ENCODE data around the gene SMTN. TPM values are rescaled to one million over a fixed set of nuclear protein-coding genes. Genes with fewer than 3 reads are reported as not detected.
A peak's percentile ranks its signal among the peaks of the same experiment; 100 is the strongest.

Gene SMTN
- total RNA-seq: 149 TPM
- polyA plus RNA-seq: 1,750 TPM

GRCh38 chr22:31080848-31081649 is at the start of gene SMTN:
TSS of gene SMTN (plus strand) at chr22:31081318. CDS start at chr22:31083259, 1,941 bp downstream.
- H3K4me3 ChIP-seq (ENCODE audit: low read depth, low read length): peak within 1 kb of the TSS; percentile 70
- under 1% methylated on average over 63 of the region's 63 CpGs for WGBS
- peak within 1 kb of the TSS; percentile 86 for H3K27ac ChIP-seq (ENCODE audit: low read depth)
- H3K36me3 ChIP-seq (ENCODE audit: insufficient read depth): no peaks in the 10 kb centered on the region
- DNase-seq (ENCODE audit: extremely low spot score): peak; percentile 91
- H3K4me1 ChIP-seq (ENCODE audit: insufficient read depth): no peaks in the 10 kb centered on the region

- DNase-seq (ENCODE audit: extremely low spot score): no peak
- H3K4me1 ChIP-seq (ENCODE audit: insufficient read depth): peaks cover 4% of the 10 kb centered on the region
- peak overlapping the region; percentile 25 for H3K27ac ChIP-seq (ENCODE audit: low read depth)
- no peak overlapping the region for H3K4me3 ChIP-seq (ENCODE audit: low read depth, low read length)
- 20% methylated on average over 20 of the region's 20 CpGs for WGBS
- no peaks in the 10 kb centered on the region for H3K36me3 ChIP-seq (ENCODE audit: insufficient read depth)
Observed at GRCh38 chr22:31036671-31037550, 44.2 kb upstream of the SMTN start.

GRCh38 chr22:31038686-31039085 is 42.4 kb upstream of the SMTN start:
- no peak for DNase-seq (ENCODE audit: extremely low spot score)
- Histone ChIP-seq H3K36me3 (ENCODE audit: insufficient read depth) (no peaks in the 10 kb centered on the region), H3K4me3 (ENCODE audit: low read depth, low read length) (no peak overlapping the region), H3K4me1 (ENCODE audit: insufficient read depth) (peaks cover 4% of the 10 kb centered on the region), H3K27ac (ENCODE audit: low read depth) (peak overlapping the region; percentile 65)
- WGBS: 32% methylated on average over 1 of the region's 1 CpG

- Histone ChIP-seq H3K27ac (ENCODE audit: low read depth) (peak overlapping the region; percentile 80), H3K4me1 (ENCODE audit: insufficient read depth) (peaks cover 4% of the 10 kb centered on the region), H3K4me3 (ENCODE audit: low read depth, low read length) (no peak overlapping the region), H3K36me3 (ENCODE audit: insufficient read depth) (no peaks in the 10 kb centered on the region)
- DNase-seq (ENCODE audit: extremely low spot score): no peak
- WGBS: 17% methylated on average over 9 of the region's 9 CpGs
Observed at GRCh38 chr22:31039393-31039792, 41.7 kb upstream of the SMTN start.

- Histone ChIP-seq H3K4me3 (ENCODE audit: low read depth, low read length) (no peak overlapping the region), H3K36me3 (ENCODE audit: insufficient read depth) (no peaks in the 10 kb centered on the region), H3K4me1 (ENCODE audit: insufficient read depth) (peaks cover 4% of the 10 kb centered on the region), H3K27ac (ENCODE audit: low read depth) (no peak overlapping the region)
- no peak for DNase-seq (ENCODE audit: extremely low spot score)
- WGBS: 85% methylated on average over 3 of the region's 3 CpGs
Observed at GRCh38 chr22:31040542-31041398, 40.3 kb upstream of the SMTN start.

GRCh38 chr22:31044262-31044861 is 36.8 kb upstream of the SMTN start:
- peaks cover 4% of the 10 kb centered on the region for H3K4me1 ChIP-seq (ENCODE audit: insufficient read depth)
- H3K36me3 ChIP-seq (ENCODE audit: insufficient read depth): no peaks in the 10 kb centered on the region
- peak overlapping the region; percentile 53 for H3K27ac ChIP-seq (ENCODE audit: low read depth)
- DNase-seq (ENCODE audit: extremely low spot score): no peak
- 26% methylated on average over 13 of the region's 13 CpGs for WGBS
- no peak overlapping the region for H3K4me3 ChIP-seq (ENCODE audit: low read depth, low read length)

- DNase-seq (ENCODE audit: extremely low spot score): no peak
- 74% methylated on average over 4 of the region's 4 CpGs for WGBS
- Histone ChIP-seq H3K4me3 (ENCODE audit: low read depth, low read length) (no peak overlapping the region), H3K36me3 (ENCODE audit: insufficient read depth) (no peaks in the 10 kb centered on the region), H3K4me1 (ENCODE audit: insufficient read depth) (no peaks in the 10 kb centered on the region), H3K27ac (ENCODE audit: low read depth) (peak overlapping the region; percentile 35)
Observed at GRCh38 chr22:31045900-31046538, 35.1 kb upstream of the SMTN start.

GRCh38 chr22:31046539-31047226 is 34.4 kb upstream of the SMTN start:
- WGBS: 63% methylated on average over 11 of the region's 11 CpGs
- no peaks in the 10 kb centered on the region for H3K4me1 ChIP-seq (ENCODE audit: insufficient read depth)
- no peak for DNase-seq (ENCODE audit: extremely low spot score)

GRCh38 chr22:31048570-31048969 is 32.5 kb upstream of the SMTN start:
- DNase-seq (ENCODE audit: extremely low spot score): no peak
- no peaks in the 10 kb centered on the region for H3K36me3 ChIP-seq (ENCODE audit: insufficient read depth)
- WGBS: 94% methylated on average over 4 of the region's 4 CpGs
- H3K4me1 ChIP-seq (ENCODE audit: insufficient read depth): no peaks in the 10 kb centered on the region
- no peak overlapping the region for H3K27ac ChIP-seq (ENCODE audit: low read depth)
- H3K4me3 ChIP-seq (ENCODE audit: low read depth, low read length): no peak overlapping the region

More at GRCh38 chr22:31046539-31047226, 34.4 kb upstream of the SMTN start:
- no peak overlapping the region for H3K4me3 ChIP-seq (ENCODE audit: low read depth, low read length)
- H3K27ac ChIP-seq (ENCODE audit: low read depth): peak overlapping the region; percentile 35
- no peaks in the 10 kb centered on the region for H3K36me3 ChIP-seq (ENCODE audit: insufficient read depth)

- no peak overlapping the region for H3K27ac ChIP-seq (ENCODE audit: low read depth)
- 53% methylated on average over 3 of the region's 3 CpGs for WGBS
- H3K4me1 ChIP-seq (ENCODE audit: insufficient read depth): no peaks in the 10 kb centered on the region
Observed at GRCh38 chr22:31049815-31050420, 31.2 kb upstream of the SMTN start.

GRCh38 chr22:31055117-31055634 is 25.9 kb upstream of the SMTN start:
- no peak overlapping the region for H3K4me3 ChIP-seq (ENCODE audit: low read depth, low read length)

More at GRCh38 chr22:31049815-31050420, 31.2 kb upstream of the SMTN start:
- Histone ChIP-seq H3K4me3 (ENCODE audit: low read depth, low read length) (no peak overlapping the region), H3K36me3 (ENCODE audit: insufficient read depth) (no peaks in the 10 kb centered on the region)
- no peak for DNase-seq (ENCODE audit: extremely low spot score)

More at GRCh38 chr22:31055117-31055634, 25.9 kb upstream of the SMTN start:
- 19% methylated on average over 5 of the region's 5 CpGs for WGBS
- Histone ChIP-seq H3K36me3 (ENCODE audit: insufficient read depth) (no peaks in the 10 kb centered on the region), H3K4me1 (ENCODE audit: insufficient read depth) (no peaks in the 10 kb centered on the region), H3K27ac (ENCODE audit: low read depth) (peak overlapping the region; percentile 91)
- no peak for DNase-seq (ENCODE audit: extremely low spot score)

Measured in urinary bladder (tissue), 4 donors.